ENCODE measurements around the gene CEP192. TPM values are rescaled to one million over a fixed set of nuclear protein-coding genes. Genes with fewer than 3 reads are reported as not detected.
A peak's percentile ranks its signal among the peaks of the same experiment; 100 is the strongest.

The CEP192 gene
- total and polyA plus RNA-seq, 2 of the 13 experiments (the other 11 are each of a cell fraction or from before 2014, with no cell fraction given), result 15.3 to 24.7 TPM

DNA sequence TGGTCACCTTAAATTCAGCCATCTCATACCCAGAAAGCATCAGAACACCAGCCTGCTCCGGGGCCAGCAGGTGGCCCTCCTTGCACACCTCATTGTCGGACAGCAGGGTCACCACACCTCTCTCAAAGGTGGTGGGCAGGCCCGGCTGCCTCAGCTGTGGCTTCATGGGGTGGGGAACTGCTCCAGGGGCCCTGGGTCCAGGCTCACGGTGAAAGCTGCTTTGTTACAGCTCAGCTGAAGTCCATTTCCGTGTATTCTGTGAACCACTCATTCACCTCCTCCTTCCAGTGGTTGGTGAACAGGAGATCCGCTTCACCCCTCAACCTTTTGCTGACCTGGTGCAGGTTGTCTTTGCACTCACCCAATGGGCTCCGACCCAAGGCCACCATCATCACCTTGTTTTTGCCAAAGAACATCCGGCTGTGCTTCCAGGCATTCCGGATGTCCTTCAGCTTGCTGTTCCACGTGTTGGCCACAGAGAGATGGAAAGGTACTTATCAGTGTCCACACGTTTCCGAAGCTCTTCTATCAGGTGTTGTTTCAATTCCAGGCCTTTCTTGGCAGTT is 148.8 kb downstream of the CEP192 start (continued):
- TF ChIP-seq, protein P1, sequence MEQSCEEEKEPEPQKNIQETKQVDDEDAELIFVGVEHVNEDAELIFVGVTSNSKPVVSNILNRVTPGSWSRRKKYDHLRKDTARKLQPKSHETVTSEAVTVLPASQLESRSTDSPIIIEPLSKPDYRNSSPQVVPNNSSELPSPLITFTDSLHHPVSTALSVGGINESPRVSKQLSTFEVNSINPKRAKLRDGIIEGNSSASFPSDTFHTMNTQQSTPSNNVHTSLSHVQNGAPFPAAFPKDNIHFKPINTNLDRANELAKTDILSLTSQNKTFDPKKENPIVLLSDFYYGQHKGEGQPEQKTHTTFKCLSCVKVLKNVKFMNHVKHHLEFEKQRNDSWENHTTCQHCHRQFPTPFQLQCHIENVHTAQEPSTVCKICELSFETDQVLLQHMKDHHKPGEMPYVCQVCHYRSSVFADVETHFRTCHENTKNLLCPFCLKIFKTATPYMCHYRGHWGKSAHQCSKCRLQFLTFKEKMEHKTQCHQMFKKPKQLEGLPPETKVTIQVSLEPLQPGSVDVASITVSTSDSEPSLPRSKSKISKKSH (CRISPR knock-in tag; IDR thresholded peaks at IDR 0.05; ENCODE audit: borderline replicate concordance), result peak; percentile 47; the same call in 1 of the 2 replicates
- TF ChIP-seq TSC22D2 (CRISPR knock-in tag; IDR thresholded peaks at IDR 0.05; ENCODE audit: borderline replicate concordance) (no peak; the same call in 1 of the 2 replicates), SIN3B (IDR thresholded peaks at IDR 0.05; ENCODE audit: low read length) (no peak), XRCC5 (optimal IDR thresholded peaks at IDR 0.05; ENCODE audit: low read length) (peak; percentile 29), ZNF879 (CRISPR knock-in tag; IDR thresholded peaks at IDR 0.05) (no peak), FOXJ3 (CRISPR knock-in tag; IDR thresholded peaks at IDR 0.05; ENCODE audit: borderline replicate concordance) (no peak), TEAD3 (CRISPR knock-in tag; optimal IDR thresholded peaks at IDR 0.05; ENCODE audit: borderline replicate concordance) (peak; percentile 59), REXO4 (CRISPR knock-in tag; IDR thresholded peaks at IDR 0.05; ENCODE audit: borderline replicate concordance) (no peak), SNRNP70 (IDR thresholded peaks at IDR 0.05; ENCODE audit: low read depth, low read length) (no peak), BHLHE40 (IDR thresholded peaks at IDR 0.05; ENCODE audit: low read length) (no peak), SIX4 (CRISPR knock-in tag; IDR thresholded peaks at IDR 0.05) (0 out of 2 replicates have a peak, but pooled peaks have one; percentile 41), MAFG (CRISPR knock-in tag; IDR thresholded peaks at IDR 0.05) (no peak), GTF3A (CRISPR knock-in tag; conservative IDR thresholded peaks at IDR 0.05) (no peak), ZNF850 (CRISPR knock-in tag; conservative IDR thresholded peaks at IDR 0.05) (no peak), ARNTL (CRISPR knock-in tag; IDR thresholded peaks at IDR 0.05) (no peak; the same call in none of the 2 replicates), PRMT3 (CRISPR knock-in tag; IDR thresholded peaks at IDR 0.05; ENCODE audit: borderline replicate concordance, low read depth) (no peak)
- TF ChIP-seq, protein P2, sequence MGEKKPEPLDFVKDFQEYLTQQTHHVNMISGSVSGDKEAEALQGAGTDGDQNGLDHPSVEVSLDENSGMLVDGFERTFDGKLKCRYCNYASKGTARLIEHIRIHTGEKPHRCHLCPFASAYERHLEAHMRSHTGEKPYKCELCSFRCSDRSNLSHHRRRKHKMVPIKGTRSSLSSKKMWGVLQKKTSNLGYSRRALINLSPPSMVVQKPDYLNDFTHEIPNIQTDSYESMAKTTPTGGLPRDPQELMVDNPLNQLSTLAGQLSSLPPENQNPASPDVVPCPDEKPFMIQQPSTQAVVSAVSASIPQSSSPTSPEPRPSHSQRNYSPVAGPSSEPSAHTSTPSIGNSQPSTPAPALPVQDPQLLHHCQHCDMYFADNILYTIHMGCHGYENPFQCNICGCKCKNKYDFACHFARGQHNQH (CRISPR knock-in tag; IDR thresholded peaks at IDR 0.05), result peak; percentile 47; the same call in 1 of the 2 replicates
- TF ChIP-seq, protein P3, sequence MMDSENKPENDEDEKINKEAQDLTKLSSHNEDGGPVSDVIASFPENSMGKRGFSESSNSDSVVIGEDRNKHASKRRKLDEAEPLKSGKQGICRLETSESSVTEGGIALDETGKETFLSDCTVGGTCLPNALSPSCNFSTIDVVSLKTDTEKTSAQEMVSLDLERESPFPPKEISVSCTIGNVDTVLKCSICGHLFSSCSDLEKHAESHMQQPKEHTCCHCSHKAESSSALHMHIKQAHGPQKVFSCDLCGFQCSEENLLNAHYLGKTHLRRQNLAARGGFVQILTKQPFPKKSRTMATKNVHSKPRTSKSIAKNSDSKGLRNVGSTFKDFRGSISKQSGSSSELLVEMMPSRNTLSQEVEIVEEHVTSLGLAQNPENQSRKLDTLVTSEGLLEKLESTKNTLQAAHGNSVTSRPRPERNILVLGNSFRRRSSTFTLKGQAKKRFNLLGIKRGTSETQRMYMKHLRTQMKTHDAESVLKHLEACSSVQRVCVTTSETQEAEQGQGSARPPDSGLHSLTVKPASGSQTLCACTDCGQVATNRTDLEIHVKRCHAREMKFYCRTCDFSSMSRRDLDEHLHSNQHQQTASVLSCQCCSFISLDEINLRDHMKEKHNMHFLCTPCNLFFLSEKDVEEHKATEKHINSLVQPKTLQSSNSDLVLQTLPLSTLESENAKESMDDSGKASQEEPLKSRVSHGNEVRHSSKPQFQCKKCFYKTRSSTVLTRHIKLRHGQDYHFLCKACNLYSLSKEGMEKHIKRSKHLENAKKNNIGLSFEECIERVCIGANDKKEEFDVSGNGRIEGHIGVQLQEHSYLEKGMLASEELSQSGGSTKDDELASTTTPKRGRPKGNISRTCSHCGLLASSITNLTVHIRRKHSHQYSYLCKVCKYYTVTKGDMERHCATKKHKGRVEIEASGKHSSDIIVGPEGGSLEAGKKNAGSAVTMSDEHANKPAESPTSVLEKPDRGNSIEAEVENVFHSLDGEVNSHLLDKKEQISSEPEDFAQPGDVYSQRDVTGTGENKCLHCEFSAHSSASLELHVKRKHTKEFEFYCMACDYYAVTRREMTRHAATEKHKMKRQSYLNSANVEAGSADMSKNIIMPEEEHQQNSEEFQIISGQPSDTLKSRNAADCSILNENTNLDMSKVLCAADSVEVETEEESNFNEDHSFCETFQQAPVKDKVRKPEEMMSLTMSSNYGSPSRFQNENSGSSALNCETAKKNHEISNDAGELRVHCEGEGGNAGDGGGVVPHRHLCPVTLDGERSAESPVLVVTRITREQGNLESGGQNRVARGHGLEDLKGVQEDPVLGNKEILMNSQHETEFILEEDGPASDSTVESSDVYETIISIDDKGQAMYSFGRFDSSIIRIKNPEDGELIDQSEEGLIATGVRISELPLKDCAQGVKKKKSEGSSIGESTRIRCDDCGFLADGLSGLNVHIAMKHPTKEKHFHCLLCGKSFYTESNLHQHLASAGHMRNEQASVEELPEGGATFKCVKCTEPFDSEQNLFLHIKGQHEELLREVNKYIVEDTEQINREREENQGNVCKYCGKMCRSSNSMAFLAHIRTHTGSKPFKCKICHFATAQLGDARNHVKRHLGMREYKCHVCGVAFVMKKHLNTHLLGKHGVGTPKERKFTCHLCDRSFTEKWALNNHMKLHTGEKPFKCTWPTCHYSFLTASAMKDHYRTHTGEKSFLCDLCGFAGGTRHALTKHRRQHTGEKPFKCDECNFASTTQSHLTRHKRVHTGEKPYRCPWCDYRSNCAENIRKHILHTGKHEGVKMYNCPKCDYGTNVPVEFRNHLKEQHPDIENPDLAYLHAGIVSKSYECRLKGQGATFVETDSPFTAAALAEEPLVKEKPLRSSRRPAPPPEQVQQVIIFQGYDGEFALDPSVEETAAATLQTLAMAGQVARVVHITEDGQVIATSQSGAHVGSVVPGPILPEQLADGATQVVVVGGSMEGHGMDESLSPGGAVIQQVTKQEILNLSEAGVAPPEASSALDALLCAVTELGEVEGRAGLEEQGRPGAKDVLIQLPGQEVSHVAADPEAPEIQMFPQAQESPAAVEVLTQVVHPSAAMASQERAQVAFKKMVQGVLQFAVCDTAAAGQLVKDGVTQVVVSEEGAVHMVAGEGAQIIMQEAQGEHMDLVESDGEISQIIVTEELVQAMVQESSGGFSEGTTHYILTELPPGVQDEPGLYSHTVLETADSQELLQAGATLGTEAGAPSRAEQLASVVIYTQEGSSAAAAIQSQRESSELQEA (CRISPR knock-in tag; IDR thresholded peaks at IDR 0.05; ENCODE audit: not compliant biosample characterization), result no peak
- TF ChIP-seq, protein P4, sequence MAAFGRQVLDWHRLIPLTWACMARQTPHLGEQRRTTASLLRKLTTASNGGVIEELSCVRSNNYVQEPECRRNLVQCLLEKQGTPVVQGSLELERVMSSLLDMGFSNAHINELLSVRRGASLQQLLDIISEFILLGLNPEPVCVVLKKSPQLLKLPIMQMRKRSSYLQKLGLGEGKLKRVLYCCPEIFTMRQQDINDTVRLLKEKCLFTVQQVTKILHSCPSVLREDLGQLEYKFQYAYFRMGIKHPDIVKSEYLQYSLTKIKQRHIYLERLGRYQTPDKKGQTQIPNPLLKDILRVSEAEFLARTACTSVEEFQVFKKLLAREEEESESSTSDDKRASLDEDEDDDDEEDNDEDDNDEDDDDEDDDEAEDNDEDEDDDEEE (CRISPR knock-in tag; IDR thresholded peaks at IDR 0.05), result no peak

Data from HepG2 (cell line).